Naive thymus-derived CD4-positive, alpha-beta T cell (primary cell): ENCODE results near the gene MTCL3.

ENCODE experiments used
- ATAC-seq: fragments of 150-1000 bp; cut with Tn5 transposase; 2 replicates; pipeline ENCODE4 v1.10.0; 2021; ENCODE audit warnings: mild to moderate bottlenecking, moderate library complexity
- CTCF ChIA-PET: fragments of 350-600 bp; sonication (Branson Sonifier 250); formaldehyde crosslinking; loops from one replicate; lab custom pipeline; 2021; ENCODE audit warnings: antibody characterized with exemption; lab: Charles Lee
- POLR2A ChIA-PET: fragments of 350-600 bp; sonication (Branson Sonifier 250); formaldehyde crosslinking; loops from one replicate; lab custom pipeline; 2021; ENCODE audit warnings: antibody characterized with exemption, inconsistent platforms; lab: Charles Lee
- DNase-seq, 9 donors: peaks; one replicate each; pipeline versions ENCODE4 v3.0.0 to v3.0.0-alpha.2; 2020 to 2022; ENCODE audit warnings: mixed read lengths in 1 of 9
- H3K27ac ChIP-seq: one replicate; pipeline ENCODE4 v1.7.0; 2013; ENCODE audit warnings: mild to moderate bottlenecking, low read depth, low read length, moderate library complexity
- H3K27me3 ChIP-seq, 2 donors: one replicate each; pipeline ENCODE4 v1.7.0; 2013; ENCODE audit warnings: low read length in 2 of 2, mild to moderate bottlenecking in 2 of 2, moderate library complexity in 2 of 2; ENCODE audit not compliant: control insufficient read depth in 2 of 2, insufficient read depth in 2 of 2
- H3K36me3 ChIP-seq, 3 experiments: 1 replicate in 2 of 3; 2 replicates in 1 of 3; pipeline ENCODE4 v1.7.0; 2013; ENCODE audit warnings: low read length in 3 of 3, mild to moderate bottlenecking in 3 of 3, moderate library complexity in 1 of 3; ENCODE audit not compliant: insufficient read depth in 3 of 3, control insufficient read depth in 2 of 3
- H3K4me1 ChIP-seq, 2 donors: one replicate each; pipeline ENCODE4 v1.7.0; 2013; ENCODE audit warnings: low read length in 2 of 2, mild to moderate bottlenecking in 2 of 2, moderate library complexity in 1 of 2; ENCODE audit not compliant: control insufficient read depth in 2 of 2, insufficient read depth in 2 of 2
- H3K4me3 ChIP-seq: 2 replicates; pipeline ENCODE4 v1.7.0; 2013; ENCODE audit warnings: mild to moderate bottlenecking, low read length
- H3K9me3 ChIP-seq, 3 experiments: 1 replicate in 2 of 3; 2 replicates in 1 of 3; pipeline ENCODE4 v1.7.0; 2013; ENCODE audit warnings: low read length in 3 of 3; ENCODE audit not compliant: control insufficient read depth in 2 of 3
- H3K27ac Mint-ChIP-seq, 9 donors: one replicate each; pipeline ENCODE4 v1.8.0; 2020 to 2022; ENCODE audit warnings: mixed read lengths in 9 of 9, mild to moderate bottlenecking in 8 of 9, moderate library complexity in 5 of 9, inconsistent platforms in 2 of 9
- H3K27me3 Mint-ChIP-seq, 5 donors: one replicate each; pipeline ENCODE4 v1.8.0; 2021 to 2022; ENCODE audit warnings: mixed read lengths in 5 of 5, mild to moderate bottlenecking in 1 of 5
- H3K36me3 Mint-ChIP-seq, 5 donors: one replicate each; pipeline ENCODE4 v1.8.0; 2020 to 2022; ENCODE audit warnings: mixed read lengths in 5 of 5, mild to moderate bottlenecking in 3 of 5, inconsistent platforms in 1 of 5
- H3K4me1 Mint-ChIP-seq, 7 donors: one replicate each; pipeline ENCODE4 v1.8.0; 2020 to 2022; ENCODE audit warnings: mixed read lengths in 7 of 7, mild to moderate bottlenecking in 3 of 7, inconsistent platforms in 1 of 7
- H3K4me3 Mint-ChIP-seq, 10 donors: one replicate each; pipeline ENCODE4 v1.8.0; 2020 to 2022; ENCODE audit warnings: mild to moderate bottlenecking in 10 of 10, mixed read lengths in 10 of 10, moderate library complexity in 6 of 10, inconsistent platforms in 2 of 10
- H3K9me3 Mint-ChIP-seq, 11 donors: one replicate each; pipeline ENCODE4 v1.8.0; 2020 to 2022; ENCODE audit warnings: mixed read lengths in 11 of 11, mild to moderate bottlenecking in 4 of 11, inconsistent platforms in 1 of 11, moderate library complexity in 1 of 11
- intact Hi-C, 2 donors: fragments of 100-400 bp; cut with micrococcal nuclease; formaldehyde crosslinking; loops; one replicate each; pipeline ENCODE4 v1.15.1; 2023

Gene MTCL3

GRCh38 chr6:127482325-127482724 lies 36.8 kb downstream of the MTCL3 start:
- peaks cover 0 to 13% (median 0%) of the 10 kb centered on the region in 11 donors for H3K9me3 Mint-ChIP-seq
- peaks cover 0 to 9% of the 10 kb centered on the region in 2 donors for H3K4me1 ChIP-seq
- no peaks in the 10 kb centered on the region for H3K27me3 ChIP-seq
- peaks cover 16 to 36% (median 21%) of the 10 kb centered on the region in 7 donors for H3K4me1 Mint-ChIP-seq
- POLR2A ChIA-PET: no interaction called here
- H3K36me3 ChIP-seq: no peaks in the 10 kb centered on the region
- intact Hi-C loops: no loop called here
- no peak overlapping the region for H3K27ac Mint-ChIP-seq
- peaks cover 0 to 3% (median 0%) of the 10 kb centered on the region in 5 donors for H3K27me3 Mint-ChIP-seq
- H3K27ac ChIP-seq: no peak overlapping the region
- peaks cover 5 to 56% (median 14%) of the 10 kb centered on the region in 5 donors for H3K36me3 Mint-ChIP-seq
- H3K4me3 ChIP-seq: no peak overlapping the region
- CTCF ChIA-PET: interaction anchor here (1.0 to 1.3 kb wide), 2 partner anchors 15 to 35 kb away, joined by 3 read pairs; no protein-coding TSS in a partner anchor
- H3K4me3 Mint-ChIP-seq: no peak overlapping the region
- no peak for DNase-seq
- no peak for ATAC-seq
- H3K9me3 ChIP-seq: no peaks in the 10 kb centered on the region

GRCh38 chr6:127481628-127482027 lies 37.5 kb downstream of the MTCL3 start:
- DNase-seq (no peak), ATAC-seq (no peak)
- Histone ChIP-seq H3K4me1 (peaks cover 0 to 9% of the 10 kb centered on the region in 2 donors), H3K27ac (no peak overlapping the region), H3K4me3 (no peak overlapping the region), H3K36me3 (no peaks in the 10 kb centered on the region), H3K27me3 (no peaks in the 10 kb centered on the region), H3K9me3 (no peaks in the 10 kb centered on the region)
- Mint-ChIP-seq H3K4me3 (no peak overlapping the region), H3K27me3 (peaks cover 0 to 3% (median 0%) of the 10 kb centered on the region in 5 donors), H3K36me3 (peaks cover 5 to 51% (median 14%) of the 10 kb centered on the region in 5 donors), H3K9me3 (peaks cover 0 to 10% (median 0%) of the 10 kb centered on the region in 11 donors), H3K4me1 (peaks cover 16 to 36% (median 21%) of the 10 kb centered on the region in 7 donors), H3K27ac (no peak overlapping the region)
- POLR2A ChIA-PET: no interaction called here
- intact Hi-C loops: no loop called here
- CTCF ChIA-PET: interaction anchor here (1.0 kb wide), 1 partner anchor 15 kb away, joined by 3 read pairs; no protein-coding TSS in a partner anchor

GRCh38 chr6:127481111-127481510 lies 38.0 kb downstream of the MTCL3 start:
- H3K9me3 Mint-ChIP-seq: peaks cover 0 to 10% (median 0%) of the 10 kb centered on the region in 11 donors
- H3K36me3 Mint-ChIP-seq: peaks cover 5 to 54% (median 17%) of the 10 kb centered on the region in 5 donors
- intact Hi-C loops: no loop called here
- Histone ChIP-seq H3K36me3 (no peaks in the 10 kb centered on the region), H3K4me1 (peaks cover 0 to 9% of the 10 kb centered on the region in 2 donors), H3K9me3 (no peaks in the 10 kb centered on the region), H3K27me3 (no peaks in the 10 kb centered on the region), H3K4me3 (no peak overlapping the region), H3K27ac (no peak overlapping the region)
- peaks cover 0 to 3% (median 0%) of the 10 kb centered on the region in 5 donors for H3K27me3 Mint-ChIP-seq
- ChIA-PET CTCF (no interaction called here), POLR2A (no interaction called here)
- DNase-seq: no peak
- no peak for ATAC-seq
- no peak overlapping the region for H3K27ac Mint-ChIP-seq
- H3K4me1 Mint-ChIP-seq: peaks cover 16 to 36% (median 21%) of the 10 kb centered on the region in 7 donors
- no peak overlapping the region for H3K4me3 Mint-ChIP-seq

GRCh38 chr6:127477658-127478057 lies 41.5 kb downstream of the MTCL3 start:
- intact Hi-C loops: no loop called here
- Mint-ChIP-seq H3K27me3 (peaks cover 0 to 3% (median 0%) of the 10 kb centered on the region in 5 donors), H3K4me1 (peaks cover 0 to 10% (median 0%) of the 10 kb centered on the region in 7 donors), H3K27ac (no peak overlapping the region), H3K4me3 (no peak overlapping the region), H3K9me3 (no peaks in the 10 kb centered on the region), H3K36me3 (peaks cover 5 to 46% (median 21%) of the 10 kb centered on the region in 5 donors)
- ATAC-seq (no peak), DNase-seq (no peak)
- POLR2A ChIA-PET: no interaction called here
- H3K36me3 ChIP-seq: no peaks in the 10 kb centered on the region
- H3K27me3 ChIP-seq: no peaks in the 10 kb centered on the region
- H3K4me3 ChIP-seq: no peak overlapping the region
- no peaks in the 10 kb centered on the region for H3K4me1 ChIP-seq
- no peak overlapping the region for H3K27ac ChIP-seq
- CTCF ChIA-PET: no interaction called here
- H3K9me3 ChIP-seq: no peaks in the 10 kb centered on the region

- H3K36me3 Mint-ChIP-seq: peaks cover 5 to 38% (median 19%) of the 10 kb centered on the region in 5 donors
- H3K9me3 ChIP-seq: no peaks in the 10 kb centered on the region
- peak overlapping the region in 3 of 10 donors; percentile 9 to 43 (median 26) for H3K4me3 Mint-ChIP-seq
Measured at GRCh38 chr6:127475823-127476176, 43.3 kb downstream of the MTCL3 start.

GRCh38 chr6:127475135-127475822 lies 43.9 kb downstream of the MTCL3 start:
- Mint-ChIP-seq H3K4me1 (peaks cover 0 to under 1% (median 0%) of the 10 kb centered on the region in 7 donors), H3K27ac (no peak overlapping the region), H3K9me3 (no peaks in the 10 kb centered on the region), H3K36me3 (peaks cover 5 to 35% (median 19%) of the 10 kb centered on the region in 5 donors), H3K4me3 (no peak overlapping the region), H3K27me3 (peaks cover 0 to 3% (median 0%) of the 10 kb centered on the region in 5 donors)
- intact Hi-C loops: no loop called here
- no peak overlapping the region for H3K4me3 ChIP-seq
- CTCF ChIA-PET: no interaction called here
- no peaks in the 10 kb centered on the region for H3K27me3 ChIP-seq
- H3K27ac ChIP-seq: no peak overlapping the region
- POLR2A ChIA-PET: no interaction called here
- no peaks in the 10 kb centered on the region for H3K9me3 ChIP-seq
- ATAC-seq: no peak
- no peak for DNase-seq
- no peaks in the 10 kb centered on the region for H3K4me1 ChIP-seq
- no peaks in the 10 kb centered on the region for H3K36me3 ChIP-seq

More at GRCh38 chr6:127475823-127476176, 43.3 kb downstream of the MTCL3 start:
- DNase-seq (no peak), ATAC-seq (no peak)
- H3K36me3 ChIP-seq: no peaks in the 10 kb centered on the region
- Mint-ChIP-seq H3K27ac (no peak overlapping the region), H3K9me3 (no peaks in the 10 kb centered on the region), H3K27me3 (peaks cover 0 to 3% (median 0%) of the 10 kb centered on the region in 5 donors), H3K4me1 (peaks cover 0 to 2% (median 0%) of the 10 kb centered on the region in 7 donors)
- H3K27me3 ChIP-seq: no peaks in the 10 kb centered on the region
- H3K27ac ChIP-seq: no peak overlapping the region
- intact Hi-C loops: no loop called here
- POLR2A ChIA-PET: no interaction called here
- no peak overlapping the region for H3K4me3 ChIP-seq
- H3K4me1 ChIP-seq: no peaks in the 10 kb centered on the region
- CTCF ChIA-PET: no interaction called here
